Measurements from ENCODE around the gene ABHD4. TPM values are rescaled to one million over a fixed set of nuclear protein-coding genes. Genes with fewer than 3 reads are reported as not detected.
A peak's percentile ranks its signal among the peaks of the same experiment; 100 is the strongest.

ABHD4 gene
- total RNA-seq, 1 donor from 2014 or later = 10.7 TPM

DNA sequence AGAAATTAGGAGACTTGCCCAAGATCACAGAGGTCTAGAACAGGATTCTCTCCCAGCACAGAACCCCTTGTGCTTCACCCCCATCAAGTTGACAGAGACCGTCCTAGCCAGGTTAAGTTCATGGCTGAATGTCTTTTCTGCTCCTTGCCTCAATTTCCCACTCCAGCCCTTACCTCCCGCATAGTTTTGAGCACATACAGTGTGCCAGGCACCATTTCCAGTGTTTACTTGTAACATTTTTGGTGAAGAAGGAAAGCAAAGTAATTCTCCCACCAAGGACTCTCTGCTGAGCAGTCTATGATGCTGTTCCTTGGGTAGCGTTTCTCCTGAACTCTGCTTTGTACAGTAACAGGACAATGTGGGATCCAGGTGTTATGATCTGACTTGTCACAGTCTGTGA lies 1.2 kb downstream of the ABHD4 start:
- no peak for DNase-seq (ENCODE audit: low read depth)
- peak overlapping the region; percentile 93 for H3K4me3 ChIP-seq (ENCODE audit: low read depth, low read length)
- TF ChIP-seq, protein P1, sequence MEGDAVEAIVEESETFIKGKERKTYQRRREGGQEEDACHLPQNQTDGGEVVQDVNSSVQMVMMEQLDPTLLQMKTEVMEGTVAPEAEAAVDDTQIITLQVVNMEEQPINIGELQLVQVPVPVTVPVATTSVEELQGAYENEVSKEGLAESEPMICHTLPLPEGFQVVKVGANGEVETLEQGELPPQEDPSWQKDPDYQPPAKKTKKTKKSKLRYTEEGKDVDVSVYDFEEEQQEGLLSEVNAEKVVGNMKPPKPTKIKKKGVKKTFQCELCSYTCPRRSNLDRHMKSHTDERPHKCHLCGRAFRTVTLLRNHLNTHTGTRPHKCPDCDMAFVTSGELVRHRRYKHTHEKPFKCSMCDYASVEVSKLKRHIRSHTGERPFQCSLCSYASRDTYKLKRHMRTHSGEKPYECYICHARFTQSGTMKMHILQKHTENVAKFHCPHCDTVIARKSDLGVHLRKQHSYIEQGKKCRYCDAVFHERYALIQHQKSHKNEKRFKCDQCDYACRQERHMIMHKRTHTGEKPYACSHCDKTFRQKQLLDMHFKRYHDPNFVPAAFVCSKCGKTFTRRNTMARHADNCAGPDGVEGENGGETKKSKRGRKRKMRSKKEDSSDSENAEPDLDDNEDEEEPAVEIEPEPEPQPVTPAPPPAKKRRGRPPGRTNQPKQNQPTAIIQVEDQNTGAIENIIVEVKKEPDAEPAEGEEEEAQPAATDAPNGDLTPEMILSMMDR (conservative IDR thresholded peaks at IDR 0.05; ENCODE audit: low read depth, low read length) = no peak

DNA sequence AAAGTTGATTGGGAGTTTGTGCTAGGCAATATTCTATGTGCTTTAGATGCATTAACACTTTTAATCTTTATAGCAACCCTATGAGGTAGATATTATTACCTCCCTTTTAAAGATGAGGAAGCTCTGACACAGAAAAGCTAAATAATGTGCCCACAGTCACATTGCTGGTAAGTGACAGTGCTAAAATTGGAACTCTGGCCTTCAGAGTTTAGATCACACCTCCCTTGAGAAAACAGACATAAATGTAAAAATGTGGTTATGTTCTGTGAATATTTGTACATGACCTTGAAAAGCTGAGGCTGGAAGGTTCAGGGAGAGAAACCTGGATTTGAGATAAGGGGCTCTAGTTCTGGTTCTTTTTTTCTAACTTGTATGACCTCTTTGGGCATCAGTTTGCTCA lies 1.9 kb downstream of the ABHD4 start:
- no peak for DNase-seq (ENCODE audit: low read depth)
- TF ChIP-seq, protein P1 (conservative IDR thresholded peaks at IDR 0.05; ENCODE audit: low read depth, low read length) = no peak
- no peak overlapping the region for H3K4me3 ChIP-seq (ENCODE audit: low read depth, low read length)

DNA sequence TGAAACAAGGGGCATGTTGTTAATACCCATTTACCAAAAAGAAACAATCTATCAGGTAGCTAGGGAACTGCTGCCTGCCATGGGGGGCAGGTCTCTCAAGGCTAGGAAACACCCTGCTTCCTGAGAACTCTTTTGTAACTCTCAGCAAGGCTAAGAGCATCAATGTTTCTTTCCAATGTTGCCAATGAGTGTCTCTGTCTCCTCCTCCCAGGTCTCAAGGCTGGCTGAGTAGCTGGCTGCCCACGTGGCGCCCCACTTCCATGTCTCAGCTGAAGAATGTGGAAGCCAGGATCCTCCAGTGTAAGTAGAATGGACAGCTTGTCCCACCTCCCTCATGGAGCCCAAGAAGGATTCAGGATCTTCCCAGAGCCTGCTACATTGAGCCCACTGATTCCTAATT lies 3.4 kb downstream of the ABHD4 start:
- no peak overlapping the region for H3K4me3 ChIP-seq (ENCODE audit: low read depth, low read length)
- no peak for DNase-seq (ENCODE audit: low read depth)
- TF ChIP-seq, protein P1 (conservative IDR thresholded peaks at IDR 0.05; ENCODE audit: low read depth, low read length) = no peak

DNA sequence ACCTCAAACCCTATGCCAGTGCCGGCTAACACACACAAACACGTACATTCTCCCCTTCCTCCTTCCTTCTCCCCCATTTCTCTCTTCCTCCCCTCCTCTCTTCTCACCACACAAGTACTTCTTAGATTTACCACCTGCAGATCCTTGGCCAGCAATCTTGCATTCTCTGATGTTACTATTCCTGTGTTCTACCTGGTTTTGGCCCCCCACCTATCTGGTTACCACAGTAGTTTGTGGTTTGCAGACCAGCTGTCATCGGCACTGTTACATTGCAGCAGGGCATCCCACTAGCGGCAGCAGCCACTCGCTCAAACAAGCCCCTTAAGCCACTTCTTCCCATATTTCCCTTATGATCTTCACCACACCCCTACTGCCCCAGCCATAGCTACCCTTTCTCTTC lies 3.9 kb downstream of the ABHD4 start:
- no peak for DNase-seq (ENCODE audit: low read depth)
- TF ChIP-seq, protein P1 (conservative IDR thresholded peaks at IDR 0.05; ENCODE audit: low read depth, low read length) = no peak
- H3K4me3 ChIP-seq (ENCODE audit: low read depth, low read length) = no peak overlapping the region

DNA sequence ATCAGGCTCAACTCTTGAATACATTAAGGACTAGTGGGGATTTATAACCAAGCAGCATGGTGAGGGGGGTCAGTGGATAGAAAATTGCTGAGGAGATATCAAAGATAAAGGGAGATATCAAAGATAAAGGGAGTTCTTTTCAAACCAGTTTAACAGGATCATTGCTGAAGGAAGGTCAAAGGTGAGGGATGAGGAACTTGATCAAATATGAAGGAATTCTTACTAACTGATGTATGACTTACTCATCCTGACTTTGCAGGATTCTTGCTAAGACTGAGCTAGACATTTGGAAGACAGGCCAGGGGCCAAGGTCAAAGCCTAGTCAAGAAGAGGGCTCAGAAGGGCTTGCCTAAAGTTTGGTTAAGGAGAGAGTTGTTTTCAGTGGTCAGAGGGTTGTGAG lies 4.8 kb downstream of the ABHD4 start:
- TF ChIP-seq, protein P1 (conservative IDR thresholded peaks at IDR 0.05; ENCODE audit: low read depth, low read length) = no peak
- H3K4me3 ChIP-seq (ENCODE audit: low read depth, low read length) = no peak overlapping the region
- no peak for DNase-seq (ENCODE audit: low read depth)

DNA sequence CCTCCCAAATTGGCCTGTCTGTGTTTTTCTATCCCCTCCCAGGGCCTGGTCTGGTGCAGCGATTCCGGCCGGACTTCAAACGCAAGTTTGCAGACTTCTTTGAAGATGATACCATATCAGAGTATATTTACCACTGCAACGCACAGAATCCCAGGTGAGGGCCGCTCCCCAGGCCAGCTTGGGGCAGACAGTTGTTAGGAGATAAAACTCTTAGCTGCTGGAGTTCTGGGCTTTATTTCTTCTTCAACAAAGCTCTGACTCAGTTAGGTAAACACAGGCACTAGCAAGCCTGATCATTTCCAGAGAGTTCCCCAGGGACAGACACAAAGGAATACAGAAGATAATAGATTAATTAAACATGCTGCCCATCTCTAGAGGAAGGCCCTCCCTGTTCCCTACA lies 8.3 kb downstream of the ABHD4 start:
- no peak overlapping the region for H3K4me3 ChIP-seq (ENCODE audit: low read depth, low read length)
- TF ChIP-seq, protein P1 (conservative IDR thresholded peaks at IDR 0.05; ENCODE audit: low read depth, low read length) = no peak
- DNase-seq (ENCODE audit: low read depth) = no peak

DNA sequence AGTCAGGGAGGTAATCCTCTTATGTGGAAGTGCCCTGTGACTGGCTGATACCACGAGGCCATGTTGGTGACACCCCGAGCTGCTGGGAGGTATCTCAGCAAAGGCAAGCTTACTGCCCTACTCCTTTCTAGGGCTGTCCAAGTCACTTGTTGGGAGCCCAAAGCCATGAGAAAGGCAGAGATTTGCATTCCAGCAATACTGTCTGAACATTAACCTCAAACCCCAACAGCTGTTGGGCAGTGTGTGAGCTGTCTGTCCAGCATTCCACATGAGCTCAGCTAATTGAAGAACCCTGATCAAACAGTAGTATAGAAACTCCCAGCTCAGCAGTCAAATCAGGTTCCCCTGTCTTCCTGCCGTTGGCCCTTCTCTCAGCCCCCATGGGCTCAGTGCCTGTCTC lies 9.2 kb downstream of the ABHD4 start:
- TF ChIP-seq, protein P1 (conservative IDR thresholded peaks at IDR 0.05; ENCODE audit: low read depth, low read length) = no peak
- DNase-seq (ENCODE audit: low read depth) = no peak

More for the DNA sequence above, 9.2 kb downstream of the ABHD4 start:
- no peak overlapping the region for H3K4me3 ChIP-seq (ENCODE audit: low read depth, low read length)

Data from epithelial cell of proximal tubule (primary cell).